GM19240 (cell line): Measurements from ENCODE around the gene RIN3.

Source experiments
- DNase-seq: peaks from one replicate; pipeline ENCODE4 v3.0.0; 2011; ENCODE audit warnings: low spot score; ENCODE audit not compliant: insufficient read length

RIN3 gene

GRCh38 chr14:92484132-92484823, 29.3 kb upstream of the RIN3 start:
- DNase-seq = no peak

DNA sequence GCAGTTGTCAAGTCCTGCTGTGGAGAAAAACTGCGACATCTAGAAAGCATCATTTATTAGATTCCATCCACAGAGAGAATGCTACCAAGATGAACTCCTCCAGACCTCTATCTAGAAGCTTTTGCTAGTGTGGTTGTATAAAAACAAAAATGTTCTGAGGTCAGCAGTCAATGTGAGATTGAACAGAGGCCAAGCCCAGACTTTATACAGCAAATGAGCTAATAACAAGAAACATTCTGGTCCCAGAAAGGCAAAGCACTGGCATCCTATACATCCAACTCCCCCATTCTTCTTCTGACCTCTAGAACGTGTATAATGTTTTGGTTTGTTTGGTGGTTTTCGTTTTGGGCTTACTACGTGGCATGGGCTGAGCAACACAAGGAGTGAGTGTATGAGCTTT, 26.7 kb upstream of the RIN3 start:
- no peak for DNase-seq

GRCh38 chr14:92487513-92488133, 26.0 kb upstream of the RIN3 start:
- no peak for DNase-seq

- DNase-seq = no peak
These were observed 24.0 kb upstream of the RIN3 start for GRCh38 chr14:92489394-92490238.

DNA sequence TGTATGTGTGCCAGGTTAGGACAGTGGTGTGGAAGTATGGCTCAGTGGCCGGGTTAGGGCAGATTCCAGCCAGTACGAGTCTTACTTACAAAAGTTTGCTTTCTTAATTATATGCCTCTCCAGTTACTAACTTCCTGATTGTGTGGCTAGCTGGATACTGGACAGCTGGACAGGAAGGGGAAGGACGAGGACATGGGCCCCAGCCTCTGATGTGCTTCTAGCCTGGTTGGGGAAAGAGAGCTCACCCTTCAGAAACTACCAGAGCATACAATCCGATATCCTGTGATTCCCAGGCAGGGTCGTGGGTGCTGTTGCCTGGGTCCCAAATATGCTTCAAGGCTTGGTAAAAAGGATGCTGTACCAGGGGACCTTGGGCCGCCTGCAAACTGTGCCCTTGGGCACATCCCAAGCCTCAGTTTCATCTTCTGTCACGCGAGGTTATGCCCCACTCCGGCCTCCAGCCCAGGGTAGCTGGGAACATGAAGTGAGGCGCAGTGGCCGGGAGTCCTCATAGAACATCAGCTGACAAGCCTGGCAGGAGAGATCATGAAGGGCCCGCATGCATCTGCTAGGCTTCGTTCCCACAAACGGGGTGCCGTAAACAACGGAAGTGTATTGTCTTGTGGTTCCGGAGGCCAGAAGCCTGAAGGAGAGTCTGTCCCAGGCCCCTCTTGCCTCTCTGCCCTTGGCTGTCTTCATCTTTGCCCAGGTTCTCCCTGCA, 23.2 kb upstream of the RIN3 start:
- no peak for DNase-seq

GRCh38 chr14:92491782-92492181, 21.8 kb upstream of the RIN3 start:
- no peak for DNase-seq

DNA sequence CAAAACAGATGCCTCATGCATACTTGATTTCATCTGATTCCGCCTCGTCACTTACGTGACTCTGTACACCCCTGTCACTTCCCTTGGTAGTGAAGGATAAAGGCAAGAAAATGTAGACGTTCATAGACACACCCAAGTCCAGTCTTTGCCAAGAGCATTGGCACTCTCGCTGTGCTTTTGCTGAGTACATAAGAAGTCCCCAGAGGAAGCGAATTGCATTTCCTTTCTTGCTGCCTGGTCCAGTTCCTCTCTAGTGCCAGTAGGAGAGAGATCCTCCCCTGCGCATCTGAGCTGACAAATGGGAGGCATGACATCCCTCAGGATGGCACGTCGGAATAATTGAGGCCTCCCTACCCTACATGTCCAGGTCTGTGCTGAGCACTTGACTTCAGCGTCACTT, 21.3 kb upstream of the RIN3 start:
- DNase-seq = no peak

DNA sequence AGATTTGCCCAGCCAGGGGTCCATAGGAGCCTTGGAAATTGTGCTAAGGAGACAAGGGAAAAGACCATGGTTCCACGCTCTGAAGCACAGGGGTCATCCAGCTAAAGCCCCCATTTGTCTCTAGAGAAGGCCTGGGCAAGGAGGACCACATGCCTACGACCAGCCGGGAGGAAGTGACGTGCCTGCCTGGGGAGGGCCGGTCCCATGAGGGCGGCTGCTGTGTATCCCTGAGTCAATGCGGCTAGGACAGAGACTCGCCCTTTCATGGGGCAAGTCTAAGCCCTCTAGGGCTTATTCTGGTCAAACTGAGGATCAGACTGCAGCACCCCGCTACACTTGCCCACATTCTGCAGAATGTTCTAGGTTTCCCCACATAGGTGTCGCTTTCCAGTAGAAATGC, 20.6 kb upstream of the RIN3 start:
- no peak for DNase-seq

DNA sequence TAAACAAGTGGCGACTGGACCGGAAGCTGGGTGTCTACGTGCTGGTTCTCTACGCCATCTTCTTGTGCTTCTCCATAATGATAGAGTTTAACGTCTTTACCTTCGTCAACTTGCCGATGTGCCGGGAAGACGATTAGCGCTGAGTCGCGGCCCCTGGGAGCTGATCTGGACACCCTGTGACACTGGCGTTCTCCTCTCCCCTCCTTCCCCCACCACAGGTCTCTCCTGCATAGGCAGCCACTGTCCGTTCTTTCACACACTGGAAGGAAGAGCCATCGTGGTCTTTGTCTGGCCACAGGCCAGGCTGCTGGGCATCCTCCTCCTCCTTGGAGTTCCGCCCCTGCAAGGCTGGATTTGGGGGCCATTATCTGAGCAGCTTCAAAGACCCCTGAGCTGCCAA, 20.1 kb upstream of the RIN3 start:
- DNase-seq = no peak

DNA sequence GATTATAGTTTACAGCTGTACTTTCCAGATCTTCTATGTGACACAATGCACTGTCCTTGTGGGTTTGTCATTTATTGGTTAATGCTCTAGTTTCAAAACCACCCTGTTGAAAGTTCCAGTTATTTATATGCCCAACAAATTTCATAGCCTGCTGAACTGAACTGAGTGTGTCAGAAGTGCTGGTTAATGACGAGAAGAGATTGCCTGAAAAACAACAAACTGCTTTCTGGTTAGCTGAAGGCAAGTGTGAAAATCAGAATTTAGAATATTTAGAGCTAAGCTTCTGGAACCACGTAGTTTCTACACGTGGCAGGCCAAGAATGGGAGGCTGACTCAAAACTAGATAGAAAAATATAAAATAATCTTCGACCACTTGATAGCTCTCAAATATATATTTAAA, 19.1 kb upstream of the RIN3 start:
- DNase-seq = no peak

- no peak for DNase-seq
These were observed 18.6 kb upstream of the RIN3 start for GRCh38 chr14:92495027-92495426.

DNA sequence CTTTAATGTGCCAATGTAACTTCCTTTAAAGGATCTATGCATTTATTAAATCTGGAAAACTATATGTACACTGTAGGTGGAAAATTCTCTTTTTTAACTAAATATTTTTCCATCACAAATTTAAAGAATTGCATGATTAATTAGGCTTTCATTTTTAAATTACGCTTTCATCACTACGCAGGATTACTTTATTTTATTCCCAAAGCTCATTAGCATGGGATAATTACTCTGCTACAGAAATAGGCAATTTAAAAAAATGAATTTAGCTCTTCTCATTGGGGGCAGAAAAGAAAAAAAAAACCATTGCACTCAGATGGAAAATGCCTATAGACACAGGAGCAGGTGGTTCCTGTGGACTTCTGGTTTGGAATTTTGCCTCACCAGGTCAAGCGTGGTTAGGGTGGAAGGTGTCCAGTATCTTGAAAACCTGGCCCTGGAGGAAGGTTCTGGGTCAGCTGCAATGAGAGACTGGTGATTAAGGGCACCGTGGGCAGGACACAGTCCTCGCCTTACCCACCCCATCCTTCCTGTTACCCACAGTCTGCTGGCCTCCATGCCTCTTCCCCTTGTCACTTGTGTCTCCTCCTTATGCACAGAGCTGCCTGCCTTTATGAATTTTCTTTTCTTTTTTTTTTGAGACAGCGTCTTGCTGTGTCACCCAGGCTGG, 17.3 kb upstream of the RIN3 start:
- DNase-seq = no peak

DNA sequence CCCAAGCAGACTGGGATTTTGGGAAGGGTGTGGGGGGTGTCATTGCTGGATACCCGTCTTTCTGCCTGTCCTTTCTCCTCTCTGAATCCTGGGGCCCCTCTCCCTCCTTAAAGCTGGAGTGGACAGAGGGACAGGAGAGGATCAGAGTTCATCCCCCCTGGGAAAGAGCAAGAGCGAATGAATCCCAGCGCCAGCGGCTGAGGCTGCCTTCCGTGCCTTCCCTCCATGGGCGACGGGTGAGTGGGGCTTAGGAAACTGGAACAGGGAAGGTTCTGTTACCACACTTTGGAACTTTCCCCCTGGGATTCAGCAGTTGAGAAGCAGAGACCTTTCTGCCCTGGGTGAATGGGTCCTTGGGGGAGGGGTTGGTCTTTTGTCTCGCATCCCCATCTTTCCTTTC, 16.2 kb upstream of the RIN3 start:
- DNase-seq = no peak

- no peak for DNase-seq
These were observed 14.3 kb upstream of the RIN3 start for GRCh38 chr14:92499234-92499633.

DNA sequence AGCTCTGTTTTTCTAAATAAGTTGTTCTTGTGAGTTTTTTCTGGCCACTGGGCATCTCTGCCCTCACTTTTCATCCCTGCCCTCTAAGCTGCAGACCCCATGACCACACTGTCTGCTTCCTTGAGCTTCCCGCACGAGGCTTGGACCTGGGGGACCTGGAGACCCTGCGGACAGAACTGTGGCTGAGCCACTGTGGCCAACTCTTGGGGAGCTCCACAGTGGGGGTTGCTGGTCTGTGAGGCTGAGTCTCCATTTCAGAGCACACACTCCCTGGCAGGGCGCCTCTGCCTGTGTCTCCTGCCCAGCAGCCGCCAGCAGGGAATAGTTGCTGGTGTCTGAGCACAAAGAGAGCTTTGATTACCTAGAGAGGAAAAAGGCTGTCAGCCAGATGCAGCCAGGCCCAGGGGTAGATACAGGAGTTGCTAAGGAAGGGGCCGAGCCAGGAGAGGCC, 13.1 kb upstream of the RIN3 start:
- no peak for DNase-seq

DNA sequence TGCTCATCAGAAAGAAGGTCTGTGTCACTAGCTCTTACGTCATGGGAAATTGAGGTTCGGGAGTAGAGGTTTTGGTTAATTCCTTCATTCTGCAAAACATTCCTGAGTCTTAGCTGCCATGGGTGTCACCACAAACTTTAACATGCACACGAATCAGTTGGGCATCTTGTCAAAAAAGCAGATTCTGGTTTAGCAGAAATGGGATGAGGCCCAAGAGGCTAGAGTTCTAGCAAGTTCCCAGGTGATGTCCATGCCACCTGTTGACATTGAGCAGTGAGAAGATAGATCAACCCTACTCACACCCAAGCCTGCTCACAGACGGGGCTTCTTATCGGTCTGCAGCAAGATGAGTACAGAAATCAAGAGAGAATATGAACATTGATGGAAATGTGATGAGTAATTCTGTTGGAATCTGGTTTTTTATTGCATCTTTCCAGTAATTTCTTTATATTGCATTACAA, 11.7 kb upstream of the RIN3 start:
- DNase-seq = no peak

- no peak for DNase-seq
These were observed 10.9 kb upstream of the RIN3 start for GRCh38 chr14:92502541-92503286.

GRCh38 chr14:92503756-92504491, 9.7 kb upstream of the RIN3 start:
- DNase-seq = no peak

DNA sequence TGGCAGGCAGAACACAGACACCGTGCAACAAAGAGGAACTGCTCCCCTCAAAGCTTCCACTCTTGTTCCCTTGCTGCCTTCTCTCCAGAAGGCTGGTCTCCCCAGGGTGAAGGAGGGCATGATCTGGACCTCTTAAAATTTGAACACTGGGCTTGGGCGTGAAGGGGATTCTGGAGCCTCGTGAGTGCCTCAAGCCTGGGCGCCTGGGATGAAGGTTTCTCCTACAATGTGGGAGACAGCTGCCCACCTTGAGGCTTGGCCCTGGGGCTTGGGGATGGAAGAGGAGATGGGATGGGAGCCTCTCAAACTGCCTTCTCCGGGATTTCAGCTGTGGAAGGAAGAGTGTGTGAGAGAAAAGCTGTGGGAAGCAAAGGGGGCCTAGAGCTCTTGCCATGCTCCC, 7.8 kb upstream of the RIN3 start:
- no peak for DNase-seq

- DNase-seq = no peak
These were observed 7.3 kb upstream of the RIN3 start for GRCh38 chr14:92506231-92506630.
